ENCODE data around the gene FHDC1.

The FHDC1 gene

GRCh38 chr4:152971053-152971452 lies 34.9 kb downstream of the FHDC1 start:
- Histone ChIP-seq H3K4me1 (ENCODE audit: control insufficient read depth, insufficient read depth, low read length, unreplicated experiment) (peaks cover 17% of the 10 kb centered on the region), H2AFZ (ENCODE audit: low read length, unreplicated experiment) (no peak overlapping the region), H3K36me3 (ENCODE audit: insufficient read depth, low read length) (no peaks in the 10 kb centered on the region), H3K27ac (ENCODE audit: low read depth, low read length) (no peak overlapping the region), H3K79me2 (ENCODE audit: control insufficient read depth, insufficient read depth, low read length, unreplicated experiment) (no peaks in the 10 kb centered on the region), H3K27me3 (ENCODE audit: insufficient read depth, low read length) (no peaks in the 10 kb centered on the region), H3K4me3 (ENCODE audit: low read depth, low read length) (no peak overlapping the region)

DNA sequence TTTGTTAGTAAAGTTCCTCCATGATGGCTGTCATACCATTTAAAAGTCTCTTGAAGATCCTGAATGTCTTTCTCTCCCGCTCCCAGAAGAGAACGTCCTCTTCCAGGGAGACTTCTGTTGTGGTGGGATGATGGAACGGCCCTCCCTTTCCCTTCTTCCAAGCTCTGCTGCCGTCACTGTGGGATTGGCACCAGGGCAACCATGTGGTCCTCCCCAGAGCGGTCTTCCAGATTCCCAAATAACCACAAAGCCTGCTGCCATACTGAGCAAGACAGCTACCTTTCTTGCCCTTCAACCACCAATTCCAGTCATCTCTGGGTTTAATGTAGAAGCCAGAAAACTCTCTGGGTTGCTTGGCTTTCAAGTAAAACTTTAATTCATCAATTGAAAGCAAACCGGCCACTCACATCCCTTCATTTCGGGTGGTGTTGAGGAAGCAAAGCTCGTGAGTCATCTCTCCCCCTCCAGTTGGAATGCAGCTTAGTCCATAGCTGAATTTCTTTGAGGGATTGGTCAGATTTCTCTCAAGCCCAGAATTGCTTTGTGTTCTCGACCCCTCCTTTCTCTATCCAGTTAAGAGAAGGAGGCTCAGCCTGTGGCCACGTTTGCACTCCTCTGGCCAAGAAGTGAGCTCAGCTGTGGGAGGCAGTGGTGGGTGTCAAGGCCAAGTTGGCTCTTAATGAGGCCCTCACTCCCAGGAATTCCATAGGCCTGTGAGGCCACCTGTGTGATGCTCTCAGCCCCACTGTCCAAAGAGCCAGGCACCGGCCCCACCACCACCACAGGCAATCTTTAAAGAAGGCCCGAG lies 36.9 kb downstream of the FHDC1 start:
- H3K36me3 ChIP-seq (ENCODE audit: insufficient read depth, low read length) = no peaks in the 10 kb centered on the region
- H3K27ac ChIP-seq (ENCODE audit: low read depth, low read length) = no peak overlapping the region
- H3K4me3 ChIP-seq (ENCODE audit: low read depth, low read length) = 0 out of 2 replicates have a peak overlapping the region, but pooled peaks have one; percentile 20
- no peak overlapping the region for H2AFZ ChIP-seq (ENCODE audit: low read length, unreplicated experiment)
- no peaks in the 10 kb centered on the region for H3K79me2 ChIP-seq (ENCODE audit: control insufficient read depth, insufficient read depth, low read length, unreplicated experiment)
- peaks cover 6% of the 10 kb centered on the region; the same call in 1 of the 2 replicates for H3K27me3 ChIP-seq (ENCODE audit: insufficient read depth, low read length)
- peaks cover 17% of the 10 kb centered on the region for H3K4me1 ChIP-seq (ENCODE audit: control insufficient read depth, insufficient read depth, low read length, unreplicated experiment)

DNA sequence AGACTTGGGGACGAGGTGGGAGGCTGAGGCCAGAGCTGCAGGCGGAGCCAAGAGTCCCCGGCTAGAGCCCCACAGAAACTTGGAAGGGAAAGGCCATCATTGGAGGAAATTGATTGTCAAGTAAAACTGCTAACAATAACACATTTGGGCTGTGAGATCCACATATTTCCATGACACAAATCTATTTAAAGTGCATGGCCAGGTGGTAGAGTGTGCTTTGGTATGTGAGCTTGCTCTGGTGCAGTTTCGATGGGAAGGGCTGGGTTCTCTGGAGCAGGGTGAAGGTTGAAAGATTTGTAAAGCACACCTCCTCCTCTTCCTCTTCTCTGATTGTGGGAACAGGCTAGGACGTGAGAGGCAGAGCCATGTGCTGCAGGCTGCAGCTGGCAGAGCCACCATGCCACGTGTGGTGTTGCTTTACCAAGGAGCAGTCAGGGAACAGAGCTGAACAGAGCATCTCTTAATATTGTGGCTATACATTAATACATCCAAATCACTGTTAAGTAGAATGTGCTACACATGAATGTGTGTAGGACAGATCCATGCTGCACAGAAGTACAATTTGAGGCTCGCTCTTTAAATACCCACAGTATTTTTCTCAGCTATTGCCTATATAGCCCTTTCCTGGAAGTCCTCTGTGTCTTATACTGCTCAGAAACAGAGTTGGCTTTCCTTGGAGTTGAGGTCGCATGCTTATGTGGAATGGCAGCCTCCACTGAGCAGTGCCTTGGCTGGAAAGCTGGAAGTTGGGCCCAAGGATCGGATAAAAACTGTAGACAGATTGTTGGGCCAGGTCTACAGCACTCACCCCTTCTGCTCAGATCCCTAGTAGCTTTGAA lies 37.7 kb downstream of the FHDC1 start:
- H3K4me1 ChIP-seq (ENCODE audit: control insufficient read depth, insufficient read depth, low read length, unreplicated experiment) = peaks cover 14% of the 10 kb centered on the region
- H3K4me3 ChIP-seq (ENCODE audit: low read depth, low read length) = no peak overlapping the region
- H2AFZ ChIP-seq (ENCODE audit: low read length, unreplicated experiment) = no peak overlapping the region
- peaks cover 14% of the 10 kb centered on the region; the same call in 1 of the 2 replicates for H3K27me3 ChIP-seq (ENCODE audit: insufficient read depth, low read length)
- no peak overlapping the region for H3K27ac ChIP-seq (ENCODE audit: low read depth, low read length)
- no peaks in the 10 kb centered on the region for H3K36me3 ChIP-seq (ENCODE audit: insufficient read depth, low read length)
- H3K79me2 ChIP-seq (ENCODE audit: control insufficient read depth, insufficient read depth, low read length, unreplicated experiment) = no peaks in the 10 kb centered on the region

GRCh38 chr4:152974468-152975379 lies 38.6 kb downstream of the FHDC1 start:
- Histone ChIP-seq H2AFZ (ENCODE audit: low read length, unreplicated experiment) (no peak overlapping the region), H3K27me3 (ENCODE audit: insufficient read depth, low read length) (peaks cover 18% of the 10 kb centered on the region), H3K36me3 (ENCODE audit: insufficient read depth, low read length) (no peaks in the 10 kb centered on the region), H3K27ac (ENCODE audit: low read depth, low read length) (no peak overlapping the region), H3K79me2 (ENCODE audit: control insufficient read depth, insufficient read depth, low read length, unreplicated experiment) (no peaks in the 10 kb centered on the region), H3K4me1 (ENCODE audit: control insufficient read depth, insufficient read depth, low read length, unreplicated experiment) (peaks cover 10% of the 10 kb centered on the region), H3K4me3 (ENCODE audit: low read depth, low read length) (no peak overlapping the region)

DNA sequence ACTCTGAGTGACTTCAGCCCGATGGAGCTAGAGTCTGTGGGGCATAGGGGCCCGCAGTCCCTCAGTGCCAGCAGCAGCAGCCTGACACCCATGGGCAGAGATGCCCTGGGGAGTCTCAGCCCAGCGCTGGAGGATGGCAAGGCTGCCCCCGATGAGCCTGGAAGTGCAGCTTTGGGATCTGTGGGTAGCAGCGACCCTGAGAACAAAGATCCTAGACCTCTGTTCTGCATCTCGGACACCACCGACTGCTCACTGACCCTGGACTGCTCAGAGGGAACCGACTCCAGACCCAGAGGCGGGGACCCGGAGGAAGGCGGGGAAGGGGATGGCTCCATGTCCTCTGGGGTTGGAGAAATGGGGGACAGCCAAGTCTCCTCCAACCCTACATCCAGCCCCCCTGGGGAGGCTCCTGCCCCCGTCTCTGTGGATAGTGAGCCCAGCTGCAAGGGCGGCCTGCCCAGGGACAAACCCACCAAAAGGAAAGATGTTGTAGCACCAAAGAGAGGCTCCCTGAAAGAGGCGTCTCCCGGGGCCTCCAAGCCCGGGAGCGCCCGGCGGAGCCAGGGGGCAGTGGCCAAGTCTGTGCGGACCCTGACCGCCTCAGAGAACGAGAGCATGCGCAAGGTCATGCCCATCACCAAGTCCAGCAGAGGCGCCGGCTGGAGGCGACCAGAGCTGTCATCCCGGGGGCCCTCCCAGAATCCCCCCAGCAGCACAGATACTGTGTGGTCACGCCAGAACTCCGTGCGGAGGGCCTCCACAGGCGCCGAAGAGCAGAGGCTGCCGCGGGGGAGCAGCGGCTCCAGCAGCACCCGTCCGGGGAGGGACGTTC lies 39.5 kb downstream of the FHDC1 start:
- Histone ChIP-seq H3K36me3 (ENCODE audit: insufficient read depth, low read length) (no peaks in the 10 kb centered on the region), H3K4me1 (ENCODE audit: control insufficient read depth, insufficient read depth, low read length, unreplicated experiment) (peaks cover 10% of the 10 kb centered on the region), H3K27me3 (ENCODE audit: insufficient read depth, low read length) (peaks cover 26% of the 10 kb centered on the region), H3K27ac (ENCODE audit: low read depth, low read length) (no peak overlapping the region), H3K4me3 (ENCODE audit: low read depth, low read length) (no peak overlapping the region), H3K79me2 (ENCODE audit: control insufficient read depth, insufficient read depth, low read length, unreplicated experiment) (no peaks in the 10 kb centered on the region), H2AFZ (ENCODE audit: low read length, unreplicated experiment) (no peak overlapping the region)

- no peak overlapping the region for H2AFZ ChIP-seq (ENCODE audit: low read length, unreplicated experiment)
- no peak overlapping the region for H3K4me3 ChIP-seq (ENCODE audit: low read depth, low read length)
- H3K4me1 ChIP-seq (ENCODE audit: control insufficient read depth, insufficient read depth, low read length, unreplicated experiment) = peaks cover 10% of the 10 kb centered on the region
- H3K79me2 ChIP-seq (ENCODE audit: control insufficient read depth, insufficient read depth, low read length, unreplicated experiment) = no peaks in the 10 kb centered on the region
- H3K27ac ChIP-seq (ENCODE audit: low read depth, low read length) = no peak overlapping the region
- peaks cover 32% of the 10 kb centered on the region for H3K27me3 ChIP-seq (ENCODE audit: insufficient read depth, low read length)
- H3K36me3 ChIP-seq (ENCODE audit: insufficient read depth, low read length) = no peaks in the 10 kb centered on the region
Observed at GRCh38 chr4:152976212-152976761, 40.2 kb downstream of the FHDC1 start.

DNA sequence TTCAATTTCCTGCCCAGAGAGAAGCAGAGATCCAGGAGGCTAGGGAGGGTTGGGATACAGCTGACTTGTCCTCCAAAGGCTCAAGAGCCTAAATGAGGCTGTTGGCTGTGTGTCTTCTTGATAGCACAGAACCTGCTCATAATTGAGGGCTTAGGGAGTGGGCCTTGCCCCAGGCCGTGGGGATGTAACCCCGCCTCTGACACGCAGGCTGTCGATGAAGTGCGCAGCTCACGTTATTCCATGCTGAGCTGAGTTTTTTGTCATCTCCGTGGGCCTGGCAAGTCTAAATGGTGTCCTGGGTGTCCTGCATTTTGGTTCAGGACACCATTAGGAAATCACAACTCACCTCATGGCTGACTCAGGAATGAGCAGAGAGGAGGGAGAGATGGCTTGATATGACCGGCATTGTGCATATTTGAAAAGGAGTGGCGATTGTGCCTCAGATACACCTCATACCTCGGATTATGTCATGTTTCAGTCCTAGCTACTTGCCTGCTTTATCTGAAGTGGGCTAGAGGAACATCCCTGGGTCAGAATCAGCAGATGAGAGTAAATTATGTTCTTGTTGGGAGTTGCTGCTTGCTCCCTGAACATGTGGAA lies 43.7 kb downstream of the FHDC1 start:
- Histone ChIP-seq H3K4me1 (ENCODE audit: control insufficient read depth, insufficient read depth, low read length, unreplicated experiment) (no peaks in the 10 kb centered on the region), H3K79me2 (ENCODE audit: control insufficient read depth, insufficient read depth, low read length, unreplicated experiment) (no peaks in the 10 kb centered on the region), H2AFZ (ENCODE audit: low read length, unreplicated experiment) (no peak overlapping the region), H3K36me3 (ENCODE audit: insufficient read depth, low read length) (no peaks in the 10 kb centered on the region), H3K27ac (ENCODE audit: low read depth, low read length) (no peak overlapping the region), H3K4me3 (ENCODE audit: low read depth, low read length) (no peak overlapping the region), H3K27me3 (ENCODE audit: insufficient read depth, low read length) (peaks cover 51% of the 10 kb centered on the region)

DNA sequence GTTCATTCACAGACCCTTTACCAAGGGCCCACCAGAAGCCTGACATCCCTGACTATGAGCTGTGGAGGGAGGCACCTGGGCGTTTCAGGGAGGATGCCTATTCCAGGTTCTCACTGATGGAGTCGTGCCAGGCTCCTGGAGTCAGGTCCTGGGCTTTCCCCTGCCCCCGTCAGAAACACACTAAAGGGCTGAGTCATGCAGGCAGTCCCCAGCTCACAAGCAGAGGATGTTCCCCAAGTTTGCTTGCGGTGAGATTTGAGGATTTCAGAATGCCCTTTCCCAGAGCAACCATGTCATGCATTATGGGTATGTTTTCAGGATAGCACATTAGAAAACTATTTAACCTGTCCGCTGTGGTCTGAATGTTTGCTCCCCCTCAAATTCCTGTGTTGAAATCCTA lies 45.2 kb downstream of the FHDC1 start:
- Histone ChIP-seq H3K36me3 (ENCODE audit: insufficient read depth, low read length) (no peaks in the 10 kb centered on the region), H3K27me3 (ENCODE audit: insufficient read depth, low read length) (peaks cover 51% of the 10 kb centered on the region), H3K4me3 (ENCODE audit: low read depth, low read length) (no peak overlapping the region), H2AFZ (ENCODE audit: low read length, unreplicated experiment) (no peak overlapping the region), H3K27ac (ENCODE audit: low read depth, low read length) (no peak overlapping the region), H3K79me2 (ENCODE audit: control insufficient read depth, insufficient read depth, low read length, unreplicated experiment) (no peaks in the 10 kb centered on the region), H3K4me1 (ENCODE audit: control insufficient read depth, insufficient read depth, low read length, unreplicated experiment) (no peaks in the 10 kb centered on the region)

- Histone ChIP-seq H3K27me3 (ENCODE audit: insufficient read depth, low read length) (peaks cover 55% of the 10 kb centered on the region), H2AFZ (ENCODE audit: low read length, unreplicated experiment) (no peak overlapping the region), H3K4me1 (ENCODE audit: control insufficient read depth, insufficient read depth, low read length, unreplicated experiment) (no peaks in the 10 kb centered on the region), H3K36me3 (ENCODE audit: insufficient read depth, low read length) (no peaks in the 10 kb centered on the region), H3K4me3 (ENCODE audit: low read depth, low read length) (no peak overlapping the region), H3K79me2 (ENCODE audit: control insufficient read depth, insufficient read depth, low read length, unreplicated experiment) (no peaks in the 10 kb centered on the region), H3K27ac (ENCODE audit: low read depth, low read length) (no peak overlapping the region)
Observed at GRCh38 chr4:152981842-152982241, 45.7 kb downstream of the FHDC1 start.

All from ACC112 (cell line).